DOHH2 (cell line): ENCODE data around the gene MALRD1.

Experiments
- H3F3A ChIP-seq: fragments of 200-600 bp; sonication (generic), shearing (Covaris generic); 2 replicates; pipeline ENCODE4 v1.6.0; 2016; ENCODE audit warnings: antibody characterized with exemption, mild to moderate bottlenecking; ENCODE audit not compliant: control insufficient read depth, insufficient read depth
- H3K27ac ChIP-seq: fragments of 200-600 bp; sonication (generic); 2 replicates; pipeline ENCODE4 v1.5.1; 2014; ENCODE audit warnings: low read depth, mild to moderate bottlenecking, low read length, moderate library complexity
- H3K27me3 ChIP-seq: fragments of 200-600 bp; sonication (generic); 2 replicates; pipeline ENCODE4 v1.6.1; 2014; ENCODE audit warnings: mild to moderate bottlenecking, low read length, mixed read lengths; ENCODE audit not compliant: control insufficient read depth
- H3K36me3 ChIP-seq: fragments of 200-600 bp; sonication (generic); 2 replicates; pipeline ENCODE4 v1.6.1; 2014; ENCODE audit warnings: mild to moderate bottlenecking, low read length, moderate library complexity, mixed read lengths; ENCODE audit not compliant: control insufficient read depth
- H3K4me1 ChIP-seq: fragments of 200-600 bp; sonication (generic); 2 replicates; pipeline ENCODE4 v1.6.1; 2014; ENCODE audit warnings: mild to moderate bottlenecking, low read length, mixed read lengths; ENCODE audit not compliant: control insufficient read depth
- H3K4me2 ChIP-seq: fragments of 200-600 bp; sonication (generic); 2 replicates; pipeline ENCODE4 v1.6.0; 2014; ENCODE audit warnings: mild to moderate bottlenecking, low read length, moderate library complexity
- H3K4me3 ChIP-seq: fragments of 200-600 bp; sonication (generic); 2 replicates; pipeline ENCODE4 v1.5.1; 2014; ENCODE audit warnings: mild to moderate bottlenecking, low read length, mixed read lengths
- H3K79me2 ChIP-seq: fragments of 200-600 bp; sonication (generic); 2 replicates; pipeline ENCODE4 v1.6.1; 2014; ENCODE audit warnings: mild to moderate bottlenecking, low read length, mixed read lengths; ENCODE audit not compliant: control insufficient read depth
- H3K9me2 ChIP-seq: fragments of 200-600 bp; sonication (generic); replicated peaks from 2 replicates; pipeline ENCODE4 v1.6.1; 2014; ENCODE audit warnings: mild to moderate bottlenecking, low read length, mixed read lengths; ENCODE audit not compliant: control insufficient read depth
- H3K9me3 ChIP-seq: fragments of 200-600 bp; sonication (generic); 2 replicates; pipeline ENCODE4 v1.6.1; 2014; ENCODE audit warnings: antibody characterized with exemption, low read length, mixed read lengths; ENCODE audit not compliant: control insufficient read depth, insufficient read depth
- H4K20me1 ChIP-seq: fragments of 200-600 bp; sonication (generic); 2 replicates; pipeline ENCODE4 v1.6.0; 2014; ENCODE audit warnings: low read depth, mild to moderate bottlenecking, antibody characterized with exemption, low read length, moderate library complexity; ENCODE audit not compliant: control insufficient read depth, insufficient read depth
- EZH2phosphoT487 ChIP-seq: fragments of 200-600 bp; sonication (generic); IDR thresholded peaks from 2 replicates; pipeline ENCODE4 v1.6.1; 2017; ENCODE audit warnings: borderline replicate concordance, mild to moderate bottlenecking, antibody characterized with exemption, low read length, moderate library complexity, mixed read lengths
- TF ChIP-seq, protein P1 (sequence below): fragments of 200-600 bp; sonication (generic); IDR thresholded peaks from one replicate; pipeline ENCODE4 v1.5.1; 2014; ENCODE audit warnings: antibody characterized with exemption, mild to moderate bottlenecking, low read depth, low read length; ENCODE audit not compliant: poor library complexity, severe bottlenecking

MALRD1 gene

GRCh38 chr10:19252531-19252930 lies 203.9 kb downstream of the MALRD1 start:
- TF ChIP-seq, protein P1, sequence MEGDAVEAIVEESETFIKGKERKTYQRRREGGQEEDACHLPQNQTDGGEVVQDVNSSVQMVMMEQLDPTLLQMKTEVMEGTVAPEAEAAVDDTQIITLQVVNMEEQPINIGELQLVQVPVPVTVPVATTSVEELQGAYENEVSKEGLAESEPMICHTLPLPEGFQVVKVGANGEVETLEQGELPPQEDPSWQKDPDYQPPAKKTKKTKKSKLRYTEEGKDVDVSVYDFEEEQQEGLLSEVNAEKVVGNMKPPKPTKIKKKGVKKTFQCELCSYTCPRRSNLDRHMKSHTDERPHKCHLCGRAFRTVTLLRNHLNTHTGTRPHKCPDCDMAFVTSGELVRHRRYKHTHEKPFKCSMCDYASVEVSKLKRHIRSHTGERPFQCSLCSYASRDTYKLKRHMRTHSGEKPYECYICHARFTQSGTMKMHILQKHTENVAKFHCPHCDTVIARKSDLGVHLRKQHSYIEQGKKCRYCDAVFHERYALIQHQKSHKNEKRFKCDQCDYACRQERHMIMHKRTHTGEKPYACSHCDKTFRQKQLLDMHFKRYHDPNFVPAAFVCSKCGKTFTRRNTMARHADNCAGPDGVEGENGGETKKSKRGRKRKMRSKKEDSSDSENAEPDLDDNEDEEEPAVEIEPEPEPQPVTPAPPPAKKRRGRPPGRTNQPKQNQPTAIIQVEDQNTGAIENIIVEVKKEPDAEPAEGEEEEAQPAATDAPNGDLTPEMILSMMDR: no peak
- no peak for TF ChIP-seq EZH2phosphoT487
- Histone ChIP-seq H3K79me2 (no peaks in the 10 kb centered on the region), H3K4me1 (no peaks in the 10 kb centered on the region), H3K9me3 (no peaks in the 10 kb centered on the region), H3F3A (no peaks in the 10 kb centered on the region), H4K20me1 (no peaks in the 10 kb centered on the region), H3K27ac (no peak overlapping the region), H3K36me3 (no peaks in the 10 kb centered on the region), H3K4me3 (no peak overlapping the region), H3K4me2 (no peak overlapping the region), H3K9me2 (no peaks in the 10 kb centered on the region), H3K27me3 (no peaks in the 10 kb centered on the region)

- H3K4me3 ChIP-seq: no peak overlapping the region
- no peaks in the 10 kb centered on the region for H3K79me2 ChIP-seq
- H3K4me2 ChIP-seq: no peak overlapping the region
- H3K9me2 ChIP-seq: no peaks in the 10 kb centered on the region
- no peaks in the 10 kb centered on the region for H3K36me3 ChIP-seq
- no peaks in the 10 kb centered on the region for H3K4me1 ChIP-seq
- no peaks in the 10 kb centered on the region for H4K20me1 ChIP-seq
- no peaks in the 10 kb centered on the region; the same call in 1 of the 2 replicates for H3K9me3 ChIP-seq
- no peaks in the 10 kb centered on the region for H3K27me3 ChIP-seq
- H3F3A ChIP-seq: no peaks in the 10 kb centered on the region
- TF ChIP-seq EZH2phosphoT487: no peak
- TF ChIP-seq, protein P1: no peak
- no peak overlapping the region for H3K27ac ChIP-seq
Measured at GRCh38 chr10:19256331-19256730, 207.7 kb downstream of the MALRD1 start.

DNA sequence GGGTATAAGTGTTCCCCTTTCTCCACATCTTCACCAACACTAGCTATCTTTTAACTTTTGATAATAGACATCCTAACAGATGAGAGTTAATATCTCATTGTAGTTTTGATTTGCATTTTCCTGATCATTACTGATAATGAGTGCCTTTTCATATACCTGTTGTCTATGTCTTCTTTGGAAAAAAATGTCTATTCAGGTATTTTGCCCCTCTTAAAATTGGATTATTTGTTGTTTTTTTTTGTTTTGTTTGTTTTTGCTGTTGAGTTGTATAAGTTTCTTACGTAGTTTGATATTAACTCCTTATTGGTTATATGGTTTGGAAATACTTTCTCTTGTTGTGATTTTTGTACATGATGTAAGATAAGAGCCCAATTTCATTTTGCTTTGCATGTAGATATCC lies 214.7 kb downstream of the MALRD1 start:
- Histone ChIP-seq H3K4me3 (no peak overlapping the region), H3K79me2 (no peaks in the 10 kb centered on the region), H4K20me1 (no peaks in the 10 kb centered on the region), H3K27me3 (no peaks in the 10 kb centered on the region), H3K9me2 (no peaks in the 10 kb centered on the region), H3F3A (no peaks in the 10 kb centered on the region), H3K9me3 (no peaks in the 10 kb centered on the region; the same call in 1 of the 2 replicates), H3K27ac (no peak overlapping the region), H3K4me2 (no peak overlapping the region), H3K36me3 (no peaks in the 10 kb centered on the region), H3K4me1 (no peaks in the 10 kb centered on the region)
- TF ChIP-seq, protein P1: no peak
- TF ChIP-seq EZH2phosphoT487: no peak

DNA sequence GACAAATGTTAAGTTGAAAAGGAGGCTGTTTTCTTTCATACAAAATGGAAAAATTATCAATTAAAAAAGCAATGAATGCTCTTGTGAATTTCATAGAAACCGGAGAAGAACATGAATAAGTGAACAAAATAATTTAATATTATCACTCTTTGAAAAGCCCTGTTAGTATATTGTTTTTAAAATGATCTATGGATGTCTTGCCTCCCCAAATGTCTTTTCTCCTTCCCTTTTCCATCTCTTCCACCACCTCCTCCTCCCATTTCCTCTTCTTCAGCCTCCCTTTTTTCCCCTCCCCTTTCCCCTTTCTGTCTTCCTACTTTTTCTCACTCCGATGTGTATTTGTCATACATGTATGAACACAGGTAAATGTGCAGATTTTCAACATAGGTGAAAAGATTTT lies 234.7 kb downstream of the MALRD1 start:
- no peak for TF ChIP-seq EZH2phosphoT487
- TF ChIP-seq, protein P1: no peak

More for the DNA sequence above, 234.7 kb downstream of the MALRD1 start:
- Histone ChIP-seq H3K27me3 (no peaks in the 10 kb centered on the region), H3K4me2 (no peak overlapping the region), H3K9me2 (no peaks in the 10 kb centered on the region), H3K36me3 (no peaks in the 10 kb centered on the region), H3K27ac (no peak overlapping the region), H4K20me1 (no peaks in the 10 kb centered on the region), H3F3A (no peaks in the 10 kb centered on the region), H3K9me3 (no peaks in the 10 kb centered on the region), H3K79me2 (no peaks in the 10 kb centered on the region), H3K4me1 (no peaks in the 10 kb centered on the region), H3K4me3 (no peak overlapping the region)
